OCI-LY3 (cell line): ENCODE measurements around the gene EIF1AD.

Source experiments
- H2AFZ ChIP-seq: fragments of 200-600, 300-600 bp; shearing (Covaris generic); 2 replicates; pipeline ENCODE4 v1.6.0; 2014; ENCODE audit warnings: antibody characterized with exemption, low read depth, low read length
- H3K27ac ChIP-seq: fragments of 200-600, 300-600 bp; sonication (generic); 2 replicates; pipeline ENCODE4 v1.5.1; 2014; ENCODE audit warnings: mild to moderate bottlenecking, low read length, moderate library complexity, mixed read lengths
- H3K27me3 ChIP-seq: fragments of 200-600, 300-600 bp; sonication (generic); 2 replicates; pipeline ENCODE4 v1.6.1; 2014; ENCODE audit warnings: low read depth, low read length, mixed read lengths
- H3K36me3 ChIP-seq: fragments of 200-600, 300-600 bp; sonication (generic); replicated peaks from 2 replicates; pipeline ENCODE3; 2014; ENCODE audit warnings: low read depth, low read length, mixed read lengths
- H3K4me1 ChIP-seq: fragments of 300-600, 200-600 bp; sonication (generic); 2 replicates; pipeline ENCODE4 v1.6.1; 2014; ENCODE audit warnings: low read length, mixed read lengths
- H3K4me2 ChIP-seq: fragments of 200-600, 300-600 bp; sonication (generic); 2 replicates; pipeline ENCODE4 v1.6.1; 2014; ENCODE audit warnings: low read length, mixed read lengths
- H3K4me3 ChIP-seq: fragments of 300-600, 200-600 bp; sonication (generic); 2 replicates; pipeline ENCODE4 v1.5.1; 2014; ENCODE audit warnings: antibody characterized with exemption, mild to moderate bottlenecking, low read length, moderate library complexity
- H3K79me2 ChIP-seq: fragments of 300-600, 200-600 bp; shearing (Covaris generic); 2 replicates; pipeline ENCODE4 v1.6.1; 2014; ENCODE audit warnings: mild to moderate bottlenecking, low read length, mixed read lengths
- H3K9ac ChIP-seq: fragments of 300-600, 200-600 bp; shearing (Covaris generic); 2 replicates; pipeline ENCODE4 v1.6.0; 2014; ENCODE audit warnings: mild to moderate bottlenecking, low read length, moderate library complexity
- H3K9me3 ChIP-seq: fragments of 200-600, 300-600 bp; shearing (Covaris generic); 2 replicates; pipeline ENCODE4 v1.6.1; 2014; ENCODE audit warnings: low read length, mixed read lengths; ENCODE audit not compliant: insufficient read depth
- H4K20me1 ChIP-seq: fragments of 200-600, 300-600 bp; sonication (generic); 2 replicates; pipeline ENCODE4 v1.6.1; 2016; ENCODE audit warnings: low read length, mixed read lengths; ENCODE audit not compliant: insufficient read depth
- EZH2phosphoT487 ChIP-seq: fragments of 200-600 bp; shearing (Covaris generic); IDR thresholded peaks from 2 replicates; pipeline ENCODE4 v1.6.1; 2018; ENCODE audit warnings: antibody characterized with exemption, mixed run types, low read depth
- TF ChIP-seq, protein P1 (sequence below): fragments of 200-600, 300-600 bp; sonication (generic); IDR thresholded peaks from 2 replicates; pipeline ENCODE4 v1.5.1; 2014; ENCODE audit warnings: antibody characterized with exemption, low read length, low read depth

EIF1AD gene

DNA sequence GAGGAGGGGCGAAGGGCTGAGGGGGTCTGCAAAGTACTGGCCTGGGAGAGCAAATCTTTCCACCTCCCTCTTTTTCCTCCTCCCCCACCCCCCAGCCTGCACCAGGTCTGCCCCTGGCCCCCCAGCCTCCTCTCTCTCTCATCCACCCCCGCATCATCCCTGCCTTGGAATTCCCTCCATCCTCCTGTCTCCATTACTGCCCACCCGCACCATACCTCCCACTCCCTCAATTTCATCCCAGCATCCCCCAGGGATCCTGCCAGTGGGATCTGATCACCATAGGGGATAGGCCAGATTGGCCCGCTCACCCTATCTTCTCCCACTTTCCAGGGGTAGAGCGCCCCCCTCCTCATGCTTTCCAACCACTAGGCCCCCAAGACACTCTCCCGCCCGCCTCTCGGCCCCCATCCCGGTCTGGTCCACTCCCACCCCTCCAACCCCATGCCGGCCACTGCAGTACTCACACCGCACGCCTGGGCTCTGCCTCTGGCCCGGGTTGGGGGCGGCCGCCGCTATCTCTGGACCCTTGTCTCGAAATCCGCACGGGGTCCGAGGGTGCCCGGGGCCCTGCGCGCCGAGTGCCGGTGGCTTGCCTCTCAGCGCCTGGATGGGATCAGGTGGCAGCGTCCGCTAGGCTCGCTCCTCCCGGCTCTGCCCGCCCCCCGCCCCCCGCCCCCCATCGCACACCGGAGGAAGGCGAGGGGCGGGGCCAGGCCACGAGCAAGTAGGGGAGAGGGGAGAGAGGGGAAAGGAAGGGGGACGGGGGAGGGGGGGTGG lies 46.8 kb upstream of the EIF1AD start, which contains the start of gene GAL3ST3:
GAL3ST3 (minus strand) TSS at position 615 of the 777 bp plus-strand sequence. CDS start 3,746 bp downstream, outside the sequence.
- Histone ChIP-seq H3K27ac (no peak within 1 kb of the TSS), H3K4me2 (peak within 1 kb of the TSS; percentile 27), H4K20me1 (no peaks in the 10 kb centered on the region), H3K4me1 (peaks cover 28% of the 10 kb centered on the region), H3K9ac (no peak within 1 kb of the TSS), H3K36me3 (peaks cover 5% of the 10 kb centered on the region), H3K9me3 (no peaks in the 10 kb centered on the region), H2AFZ (no peak within 1 kb of the TSS), H3K27me3 (no peaks in the 10 kb centered on the region), H3K4me3 (peak within 1 kb of the TSS; percentile 38), H3K79me2 (peaks cover 16% of the 10 kb centered on the region)
- TF ChIP-seq EZH2phosphoT487: no peak
- TF ChIP-seq, protein P1, sequence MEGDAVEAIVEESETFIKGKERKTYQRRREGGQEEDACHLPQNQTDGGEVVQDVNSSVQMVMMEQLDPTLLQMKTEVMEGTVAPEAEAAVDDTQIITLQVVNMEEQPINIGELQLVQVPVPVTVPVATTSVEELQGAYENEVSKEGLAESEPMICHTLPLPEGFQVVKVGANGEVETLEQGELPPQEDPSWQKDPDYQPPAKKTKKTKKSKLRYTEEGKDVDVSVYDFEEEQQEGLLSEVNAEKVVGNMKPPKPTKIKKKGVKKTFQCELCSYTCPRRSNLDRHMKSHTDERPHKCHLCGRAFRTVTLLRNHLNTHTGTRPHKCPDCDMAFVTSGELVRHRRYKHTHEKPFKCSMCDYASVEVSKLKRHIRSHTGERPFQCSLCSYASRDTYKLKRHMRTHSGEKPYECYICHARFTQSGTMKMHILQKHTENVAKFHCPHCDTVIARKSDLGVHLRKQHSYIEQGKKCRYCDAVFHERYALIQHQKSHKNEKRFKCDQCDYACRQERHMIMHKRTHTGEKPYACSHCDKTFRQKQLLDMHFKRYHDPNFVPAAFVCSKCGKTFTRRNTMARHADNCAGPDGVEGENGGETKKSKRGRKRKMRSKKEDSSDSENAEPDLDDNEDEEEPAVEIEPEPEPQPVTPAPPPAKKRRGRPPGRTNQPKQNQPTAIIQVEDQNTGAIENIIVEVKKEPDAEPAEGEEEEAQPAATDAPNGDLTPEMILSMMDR: no peak

- Histone ChIP-seq H3K79me2 (peaks cover 6% of the 10 kb centered on the region), H3K4me1 (peaks cover 21% of the 10 kb centered on the region), H2AFZ (no peak overlapping the region), H3K4me2 (no peak overlapping the region), H3K27ac (no peak overlapping the region), H3K36me3 (peaks cover 2% of the 10 kb centered on the region), H4K20me1 (no peaks in the 10 kb centered on the region), H3K4me3 (no peak overlapping the region), H3K9ac (no peak overlapping the region), H3K27me3 (no peaks in the 10 kb centered on the region), H3K9me3 (no peaks in the 10 kb centered on the region)
- TF ChIP-seq, protein P1: no peak
- TF ChIP-seq EZH2phosphoT487: no peak
Measured at GRCh38 chr11:66047541-66048365, 45.8 kb upstream of the EIF1AD start.

DNA sequence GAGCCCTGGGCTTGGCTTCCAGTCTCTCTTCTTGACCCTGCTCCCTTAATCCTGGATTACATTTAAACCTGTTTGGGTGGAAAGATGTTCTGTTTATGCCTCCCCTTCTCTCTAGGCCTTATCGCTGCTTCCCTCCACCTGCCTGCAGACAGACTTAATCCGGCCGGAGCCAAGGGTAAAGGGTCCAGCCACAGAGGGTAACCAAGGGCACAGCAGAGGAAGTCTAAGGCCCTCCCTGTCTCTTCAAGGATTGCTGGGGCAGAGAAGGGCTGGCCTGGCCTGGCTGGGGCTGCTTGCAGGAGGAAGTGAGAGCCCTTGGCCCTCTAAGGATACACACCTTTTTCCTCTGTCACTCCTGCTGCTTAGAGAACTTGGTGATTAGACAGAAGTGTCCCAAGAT lies 44.9 kb upstream of the EIF1AD start:
- Histone ChIP-seq H3K9ac (no peak overlapping the region), H3K27me3 (no peaks in the 10 kb centered on the region), H3K4me3 (no peak overlapping the region), H3K27ac (no peak overlapping the region), H4K20me1 (no peaks in the 10 kb centered on the region), H3K4me2 (no peak overlapping the region), H3K9me3 (no peaks in the 10 kb centered on the region), H2AFZ (no peak overlapping the region), H3K36me3 (no peaks in the 10 kb centered on the region), H3K79me2 (no peaks in the 10 kb centered on the region; the same call in 1 of the 2 replicates), H3K4me1 (peaks cover 21% of the 10 kb centered on the region)
- TF ChIP-seq, protein P1: no peak
- TF ChIP-seq EZH2phosphoT487: no peak

GRCh38 chr11:66045177-66045639 lies 43.3 kb upstream of the EIF1AD start:
- Histone ChIP-seq H3K36me3 (no peaks in the 10 kb centered on the region), H3K9me3 (no peaks in the 10 kb centered on the region), H3K4me1 (peaks cover 11% of the 10 kb centered on the region; the same call in 1 of the 2 replicates), H3K27me3 (no peaks in the 10 kb centered on the region), H3K4me2 (peak overlapping the region; percentile 72), H2AFZ (peak overlapping the region; percentile 69), H3K4me3 (peak overlapping the region; percentile 64), H4K20me1 (no peaks in the 10 kb centered on the region), H3K27ac (no peak overlapping the region), H3K79me2 (no peaks in the 10 kb centered on the region), H3K9ac (no peak overlapping the region)
- no peak for TF ChIP-seq EZH2phosphoT487
- TF ChIP-seq, protein P1: peak; percentile 98
